ENCODE data around the gene LRRTM4.

Gene LRRTM4

GRCh38 chr2:77521931-77522470 is at the start of gene LRRTM4:
Gene LRRTM4, minus strand, starts transcription at chr2:77522376.
- DNase-seq: no peak

- DNase-seq: no peak
Observed at GRCh38 chr2:77571545-77571944, 49.4 kb upstream of the LRRTM4 start.

GRCh38 chr2:77567723-77568122 is 45.5 kb upstream of the LRRTM4 start:
- DNase-seq: no peak

GRCh38 chr2:77566582-77566981 is 44.4 kb upstream of the LRRTM4 start:
- no peak for DNase-seq

GRCh38 chr2:77566131-77566530 is 44.0 kb upstream of the LRRTM4 start:
- DNase-seq: no peak

- no peak for DNase-seq
Observed at GRCh38 chr2:77552956-77553355, 30.8 kb upstream of the LRRTM4 start.

- no peak for DNase-seq
Observed at GRCh38 chr2:77538031-77538430, 15.9 kb upstream of the LRRTM4 start.

GRCh38 chr2:77522888-77523287 is 712 bp upstream of the LRRTM4 start:
- no peak for DNase-seq

GRCh38 chr2:77521548-77521891 is 656 bp downstream of the LRRTM4 start:
- DNase-seq: no peak

- DNase-seq: no peak
Observed at GRCh38 chr2:77520641-77521547, 1.3 kb downstream of the LRRTM4 start.

GRCh38 chr2:77519888-77520506 is 2.2 kb downstream of the LRRTM4 start:
- DNase-seq: no peak

GRCh38 chr2:77519164-77519887 is 2.9 kb downstream of the LRRTM4 start:
- DNase-seq: no peak

- no peak for DNase-seq
Observed at GRCh38 chr2:77518311-77518710, 3.9 kb downstream of the LRRTM4 start.

GRCh38 chr2:77513191-77513590 is 9.0 kb downstream of the LRRTM4 start:
- no peak for DNase-seq

GRCh38 chr2:77512507-77512906 is 9.7 kb downstream of the LRRTM4 start:
- DNase-seq: no peak

- DNase-seq: no peak
Observed at GRCh38 chr2:77508511-77508910, 13.7 kb downstream of the LRRTM4 start.

GRCh38 chr2:77507657-77508056 is 14.5 kb downstream of the LRRTM4 start:
- DNase-seq: no peak

GRCh38 chr2:77488141-77488540 is 34.0 kb downstream of the LRRTM4 start:
- no peak for DNase-seq

- DNase-seq: no peak
Observed at GRCh38 chr2:77487074-77487803, 34.9 kb downstream of the LRRTM4 start.

GRCh38 chr2:77484026-77484425 is 38.1 kb downstream of the LRRTM4 start:
- no peak for DNase-seq

- no peak for DNase-seq
Observed at GRCh38 chr2:77479895-77480294, 42.3 kb downstream of the LRRTM4 start.

GRCh38 chr2:77479395-77479794 is 42.8 kb downstream of the LRRTM4 start:
- no peak for DNase-seq

- no peak for DNase-seq
Observed at GRCh38 chr2:77470096-77470495, 52.1 kb downstream of the LRRTM4 start.
